Stimulated activated CD4-positive, alpha-beta T cell treated with anti-CD3 and anti-CD28 coated beads, Interleukin-1b, Interleukin-23, amount 100 ng/mL, for 24 hours (primary cell): ENCODE results near the gene TEX261.

Experiments used
- DNase-seq, 4 experiments: peaks; one replicate each; pipeline ENCODE4 v3.0.0-alpha.2; 2020; ENCODE audit warnings: low read depth in 4 of 4, low spot score in 1 of 4

TEX261 gene

DNA sequence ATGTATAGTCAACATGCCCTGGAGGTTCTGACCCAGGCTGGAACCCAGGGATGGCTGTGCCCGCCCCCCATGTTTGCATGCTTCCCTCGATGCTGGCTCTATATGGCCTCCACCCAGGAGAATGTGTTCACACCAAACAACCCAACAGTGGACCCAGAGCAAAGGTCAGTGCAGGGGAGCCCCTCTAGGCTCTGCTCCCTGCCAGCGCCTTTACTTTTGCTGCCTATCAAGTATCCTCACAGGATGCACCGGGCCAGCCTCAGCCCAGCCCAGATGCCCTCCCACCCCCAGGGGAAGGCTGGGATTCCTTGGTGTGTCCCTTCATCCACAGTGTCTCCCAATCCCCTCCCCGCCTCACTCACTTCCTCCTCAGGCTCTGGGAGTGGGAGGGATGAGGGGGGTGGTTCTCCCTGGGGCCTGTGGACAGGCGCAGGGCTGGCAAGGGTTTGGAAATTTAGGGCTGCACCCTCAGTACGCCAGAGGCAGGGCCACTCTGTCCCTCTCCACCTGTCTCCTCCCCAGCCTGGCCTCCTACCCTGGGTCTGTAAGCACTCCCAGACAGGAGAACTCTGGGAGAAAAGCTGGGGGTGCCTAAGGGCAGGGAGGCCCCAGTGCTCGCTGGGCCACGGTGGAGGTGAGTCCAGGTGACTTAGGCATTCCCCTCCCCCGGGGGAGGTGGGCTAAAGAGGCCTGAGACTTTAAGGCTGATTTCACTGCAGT lies 56.6 kb downstream of the TEX261 start:
- DNase-seq = no peak

DNA sequence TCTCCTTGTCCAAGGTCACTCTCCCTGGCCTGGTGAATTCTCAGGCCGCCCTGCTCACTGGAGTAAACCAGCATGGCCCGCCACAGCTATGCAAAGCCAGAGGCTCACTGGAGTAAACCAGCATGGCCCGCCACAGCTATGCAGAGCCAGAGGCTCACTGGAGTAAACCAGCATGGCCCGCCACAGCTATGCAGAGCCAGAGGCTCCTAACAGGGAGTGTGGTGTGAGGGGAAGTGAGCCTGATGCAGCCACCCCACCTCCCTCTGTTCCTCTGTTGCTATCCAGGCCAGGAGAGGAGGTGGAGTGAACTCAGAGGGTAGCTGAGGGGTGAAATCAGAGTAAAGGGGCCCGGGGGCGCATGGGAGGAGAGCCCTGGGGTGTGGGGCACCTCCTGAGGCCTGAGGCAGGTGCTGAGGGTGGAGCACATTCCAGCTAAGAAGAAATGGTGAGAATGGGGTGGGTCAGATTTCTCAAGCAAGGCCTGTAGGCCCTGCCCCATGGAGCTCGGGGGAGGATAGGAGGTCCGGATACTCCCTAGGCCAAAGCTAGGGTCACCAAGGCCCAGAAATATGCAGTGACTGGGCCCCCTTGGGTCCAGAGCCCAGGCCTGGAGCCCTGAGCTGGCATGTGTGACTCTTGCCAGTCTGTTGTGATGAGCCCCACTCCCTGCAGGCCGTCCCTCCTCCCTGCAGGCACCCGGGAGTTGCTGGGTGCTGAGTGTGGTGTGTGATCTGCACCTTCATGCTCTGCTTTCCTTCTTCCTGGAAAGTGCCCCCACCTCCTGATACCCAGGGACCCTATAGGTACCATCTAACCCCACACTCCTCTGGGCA lies 57.5 kb downstream of the TEX261 start:
- no peak for DNase-seq

DNA sequence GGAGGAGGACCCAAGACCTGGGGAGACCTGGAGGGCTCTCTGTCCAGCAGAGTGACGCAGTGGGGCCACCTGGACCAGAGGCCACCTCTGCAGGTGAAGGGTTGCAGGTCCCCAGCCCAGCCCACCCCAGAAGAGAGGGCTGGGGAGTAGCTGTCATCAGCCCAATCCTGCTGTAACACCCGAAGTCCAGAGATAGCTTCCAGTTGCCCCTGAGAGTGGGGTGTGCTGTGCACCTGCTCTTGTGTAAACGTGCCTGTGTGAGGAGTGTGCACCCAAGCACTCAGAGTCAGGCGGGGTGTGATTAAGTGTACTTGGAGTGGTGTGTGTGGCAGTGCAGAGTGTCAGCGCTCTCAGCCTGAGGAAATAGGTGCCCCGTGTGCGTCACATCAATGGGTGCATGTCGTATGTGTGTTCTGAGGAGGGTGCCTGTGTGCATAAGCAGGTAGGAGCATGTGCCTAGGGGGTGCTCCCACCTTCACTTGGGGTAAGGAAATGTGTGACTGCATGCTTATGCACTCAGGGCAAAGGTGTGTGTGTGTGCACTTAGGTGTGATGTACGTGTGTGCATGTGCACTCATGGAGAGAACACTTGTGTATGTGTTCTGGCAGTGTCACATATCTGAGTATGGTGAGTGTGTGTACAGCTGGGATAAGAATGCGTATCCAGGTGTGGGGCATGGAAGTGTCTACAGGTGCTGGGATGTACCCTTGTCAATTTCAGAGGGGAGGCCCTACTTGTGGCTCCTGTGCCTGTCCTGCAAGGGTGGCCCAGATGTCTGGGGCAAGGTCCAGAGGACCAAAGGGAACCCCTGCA lies 58.3 kb downstream of the TEX261 start:
- DNase-seq = no peak
